Adrenal gland (tissue), 19 donors: ENCODE results near the gene CDCA3. TPM values are rescaled to one million over a fixed set of nuclear protein-coding genes. Genes with fewer than 3 reads are reported as not detected.
A peak's percentile ranks its signal among the peaks of the same experiment; 100 is the strongest.

Experiments used
- DNase-seq, 7 donors: peaks; one replicate each; pipeline ENCODE4 v3.0.0-alpha.2; 2019 to 2020
- H3K27ac ChIP-seq, 5 donors: fragments of 200-600 bp; sonication (generic) in 4 of 5; 1 replicate in 3 of 5; 2 replicates in 2 of 5; pipeline versions ENCODE4 v1.5.1 to v1.8.0; 2016 to 2020; ENCODE audit warnings: mild to moderate bottlenecking in 1 of 5
- H3K27me3 ChIP-seq: fragments of 200-600 bp; 2 replicates; pipeline ENCODE4 v1.8.0; 2021
- H3K36me3 ChIP-seq, 2 donors: fragments of 200-600 bp; replicated peaks in 1 of 2; 1 replicate in 1 of 2; 2 replicates in 1 of 2; pipeline versions ENCODE4 v1.5.1 to v1.8.0; 2018 to 2022
- H3K4me1 ChIP-seq, 2 donors: fragments of 200-600 bp; replicated peaks in 1 of 2; 1 replicate in 1 of 2; 2 replicates in 1 of 2; pipeline versions ENCODE4 v1.5.1 to v1.8.0; 2018 to 2021
- H3K4me3 ChIP-seq, 4 donors: fragments of 200-600 bp; sonication (generic) in 3 of 4; one replicate each; pipeline ENCODE4 v1.5.1; 2016 to 2018
- H3K9me3 ChIP-seq, 3 donors: fragments of 200-600 bp; sonication (generic) in 1 of 3; replicated peaks in 1 of 3; 1 replicate in 2 of 3; 2 replicates in 1 of 3; pipeline versions ENCODE4 v1.5.1 to v1.8.0; 2016 to 2021
- POLR2A ChIP-seq, 2 donors: fragments of 450-650 bp; IDR thresholded peaks; one replicate each; pipeline ENCODE4 v1.6.1; 2017; ENCODE audit warnings: antibody characterized with exemption in 2 of 2, mild to moderate bottlenecking in 2 of 2, moderate library complexity in 1 of 2
- WGBS, 4 donors: extraction: QIAGEN DNeasy Blood & Tissue Kit in 2 of 4; methylation state at CpG; one replicate each; pipeline versions ENCODE4 v1.1.5 to v1.1.7; 2013 to 2017; 5-methylcytosine and 5-hydroxymethylcytosine counted together
- intact Hi-C, 2 donors: fragments of 100-400 bp; cut with DNase I; formaldehyde crosslinking; loops; one replicate each; pipeline versions ENCODE4 v1.14.1 to v1.15.0; 2022 to 2023
- long read RNA-seq, 10 donors: library from polyadenylated mRNA in 3 of 10; unstranded in 2 of 10; stranded (forward) in 1 of 10; transcript quantifications; one replicate each; pipeline ENCODE4 v2.0.0 and lab custom pipeline, GENCODE V29; 2021 to 2026
- polyA plus RNA-seq, 3 donors: library from polyadenylated mRNA; stranded (reverse); fragments of 200-250 nt in 2 of 3; fragments of 350-450 nt in 1 of 3; fragmentation: Illumina TruSeq in 1 of 3; extraction: RNeasy Lipid Tissue Mini Kit (QIAGEN cat#74804) in 1 of 3; gene quantifications; one replicate each; pipeline ENCODE4 v1.2.3, GENCODE V29; 2013 to 2014
- total RNA-seq, 9 donors: library from RNA; depleted of rRNA in 4 of 9; stranded (reverse); fragments of >200 nt in 4 of 9; fragments of 120-200 nt in 1 of 9; fragmentation: NEBNext Ultra II Directional in 1 of 9; extraction: Animal tissue kit (Norgen Biotek cat#: 25700) in 1 of 9; gene quantifications; one replicate each; pipeline versions ENCODE4 v1.1.0 to v1.2.4, GENCODE V29; 2013 to 2023
- TF ChIP-seq, protein P1 (sequence below), 6 experiments: fragments of 450-650 bp in 4 of 6; fragments of 200-600 bp in 2 of 6; sonication (generic) in 1 of 6; IDR thresholded peaks; 1 replicate in 5 of 6; 2 replicates in 1 of 6; pipeline versions ENCODE4 v1.5.1 to v1.8.0; 2016 to 2021; ENCODE audit warnings: antibody characterized with exemption in 6 of 6, mild to moderate bottlenecking in 2 of 6, moderate library complexity in 1 of 6
- donor health status: healthy with polysubstance abuse.
- donor health status: Bipolar disorder and iron deficiency.
- donor health status: DM: yes; HTN: yes; CAD: no.
- donor health status: DM: no; HTN: no; CAD: no.
- donor health status: DM: no; HTN: no; CAD: no.
- donor health status: DM: yes; HTN: yes; CAD: no.

Gene CDCA3
- total RNA-seq (10 to 100 TPM in 1 of 9 donors, 1 to 10 TPM in 7, not detected in 1; 2.6 to 17.7 (median 3.4) TPM), polyA plus RNA-seq (1 to 10 TPM; 3.5 to 5.5 (median 5.3) TPM)
- long read RNA-seq, donor 1, partial matches to known transcripts, result 0 of 6 reads
- long read RNA-seq, donor 1, other reads (novel, unspliced or antisense), result 0 of 6 reads
- long read RNA-seq, donor 2, partial matches to known transcripts, result 570 of 583 reads
- long read RNA-seq, donor 2, other reads (novel, unspliced or antisense), result 13 of 583 reads
- long read RNA-seq, donor 3, partial matches to known transcripts, result 0 of 2 reads
- long read RNA-seq, donor 3, other reads (novel, unspliced or antisense), result 0 of 2 reads
- long read RNA-seq, donor 4, result 0 reads
- long read RNA-seq, donor 5, partial matches to known transcripts, result 0 of 2 reads
- long read RNA-seq, donor 5, other reads (novel, unspliced or antisense), result 1 of 2 reads
- long read RNA-seq, donor 6, partial matches to known transcripts, result 1 of 3 reads
- long read RNA-seq, donor 6, other reads (novel, unspliced or antisense), result 1 of 3 reads
- long read RNA-seq, donor 7, partial matches to known transcripts, result 0 of 2 reads
- long read RNA-seq, donor 7, other reads (novel, unspliced or antisense), result 0 of 2 reads
- long read RNA-seq, donor 8, transcript CDCA3-207 (6 exons, 1,943 nt), result major isoform, 5 of 9 reads
- long read RNA-seq, donor 8, partial matches to known transcripts, result 0 of 9 reads
- long read RNA-seq, donor 8, other reads (novel, unspliced or antisense), result 0 of 9 reads
- long read RNA-seq, donor 9, partial matches to known transcripts, result 0 of 3 reads
- long read RNA-seq, donor 9, other reads (novel, unspliced or antisense), result 0 of 3 reads
- long read RNA-seq, donor 10, transcript CDCA3-207 (6 exons, 1,943 nt), result major isoform, 5 of 619 reads
- long read RNA-seq, donor 10, partial matches to known transcripts, result 291 of 619 reads
- long read RNA-seq, donor 10, other reads (novel, unspliced or antisense), result 322 of 619 reads

DNA sequence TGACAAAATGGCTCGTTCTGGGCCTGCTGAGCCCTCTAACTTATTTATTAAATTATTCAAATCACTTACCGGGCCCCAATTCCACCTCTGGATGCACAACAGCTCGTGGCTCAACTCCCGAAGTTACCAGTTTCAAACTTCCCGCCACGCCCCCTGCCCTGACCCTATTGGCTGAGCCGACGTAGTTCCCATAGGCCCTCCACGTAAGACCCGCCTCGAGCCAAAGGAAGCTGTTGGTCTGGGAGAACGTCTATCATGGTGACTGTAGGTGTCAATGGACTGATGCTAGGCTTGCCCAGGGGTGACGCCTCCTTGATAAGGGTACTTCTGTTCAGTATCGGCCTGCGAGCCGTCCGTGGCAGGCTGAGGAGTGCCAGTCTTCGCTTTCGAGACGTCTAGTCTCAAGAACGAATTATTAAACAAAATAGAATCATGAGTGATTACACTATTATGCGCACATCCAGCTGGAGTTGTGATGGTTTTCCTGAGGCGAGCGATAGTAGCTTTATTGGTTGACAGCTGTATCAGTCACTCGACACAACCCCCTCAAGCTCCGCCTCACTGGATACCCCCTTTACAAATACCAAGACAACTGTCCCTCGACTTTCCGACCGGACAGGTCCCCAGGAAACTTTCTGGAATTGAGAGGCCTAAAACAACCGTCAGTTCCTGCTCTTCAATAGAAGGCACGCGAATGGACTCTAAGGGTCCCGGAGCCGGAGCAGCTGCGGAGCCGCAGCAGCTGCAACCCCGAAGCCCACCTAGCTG is at the start of gene CDCA3:
Gene CDCA3 (minus strand): TSS at position 134 of the 768 bp plus-strand sequence. CDS start 334 bp downstream, outside the sequence.
- WGBS, 4 donors, result 0 to 1% (median 1%) methylated on average over 31 to 37 of the region's 37 CpGs
- H3K4me1 ChIP-seq, result peaks cover 13 to 24% of the 10 kb centered on the region in 2 donors
- no peaks in the 10 kb centered on the region for H3K27me3 ChIP-seq
- no peaks in the 10 kb centered on the region for H3K9me3 ChIP-seq
- peaks cover 0 to 13% of the 10 kb centered on the region in 2 donors for H3K36me3 ChIP-seq
- H3K4me3 ChIP-seq, result peak within 1 kb of the TSS in 3 of 4 donors; percentile 57 to 67 (median 63)
- intact Hi-C loops, result no loop called here
- DNase-seq, result peak; percentile 96 to 99 (median 98)
- H3K27ac ChIP-seq, result peak within 1 kb of the TSS; percentile 84 to 98 (median 95)
- TF ChIP-seq, protein P1, sequence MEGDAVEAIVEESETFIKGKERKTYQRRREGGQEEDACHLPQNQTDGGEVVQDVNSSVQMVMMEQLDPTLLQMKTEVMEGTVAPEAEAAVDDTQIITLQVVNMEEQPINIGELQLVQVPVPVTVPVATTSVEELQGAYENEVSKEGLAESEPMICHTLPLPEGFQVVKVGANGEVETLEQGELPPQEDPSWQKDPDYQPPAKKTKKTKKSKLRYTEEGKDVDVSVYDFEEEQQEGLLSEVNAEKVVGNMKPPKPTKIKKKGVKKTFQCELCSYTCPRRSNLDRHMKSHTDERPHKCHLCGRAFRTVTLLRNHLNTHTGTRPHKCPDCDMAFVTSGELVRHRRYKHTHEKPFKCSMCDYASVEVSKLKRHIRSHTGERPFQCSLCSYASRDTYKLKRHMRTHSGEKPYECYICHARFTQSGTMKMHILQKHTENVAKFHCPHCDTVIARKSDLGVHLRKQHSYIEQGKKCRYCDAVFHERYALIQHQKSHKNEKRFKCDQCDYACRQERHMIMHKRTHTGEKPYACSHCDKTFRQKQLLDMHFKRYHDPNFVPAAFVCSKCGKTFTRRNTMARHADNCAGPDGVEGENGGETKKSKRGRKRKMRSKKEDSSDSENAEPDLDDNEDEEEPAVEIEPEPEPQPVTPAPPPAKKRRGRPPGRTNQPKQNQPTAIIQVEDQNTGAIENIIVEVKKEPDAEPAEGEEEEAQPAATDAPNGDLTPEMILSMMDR (IDR thresholded peaks at IDR 0.05), result peak in 1 of 6 experiments; percentile 21
- TF ChIP-seq POLR2A (IDR thresholded peaks at IDR 0.05), result peak; percentile 88 to 94

DNA sequence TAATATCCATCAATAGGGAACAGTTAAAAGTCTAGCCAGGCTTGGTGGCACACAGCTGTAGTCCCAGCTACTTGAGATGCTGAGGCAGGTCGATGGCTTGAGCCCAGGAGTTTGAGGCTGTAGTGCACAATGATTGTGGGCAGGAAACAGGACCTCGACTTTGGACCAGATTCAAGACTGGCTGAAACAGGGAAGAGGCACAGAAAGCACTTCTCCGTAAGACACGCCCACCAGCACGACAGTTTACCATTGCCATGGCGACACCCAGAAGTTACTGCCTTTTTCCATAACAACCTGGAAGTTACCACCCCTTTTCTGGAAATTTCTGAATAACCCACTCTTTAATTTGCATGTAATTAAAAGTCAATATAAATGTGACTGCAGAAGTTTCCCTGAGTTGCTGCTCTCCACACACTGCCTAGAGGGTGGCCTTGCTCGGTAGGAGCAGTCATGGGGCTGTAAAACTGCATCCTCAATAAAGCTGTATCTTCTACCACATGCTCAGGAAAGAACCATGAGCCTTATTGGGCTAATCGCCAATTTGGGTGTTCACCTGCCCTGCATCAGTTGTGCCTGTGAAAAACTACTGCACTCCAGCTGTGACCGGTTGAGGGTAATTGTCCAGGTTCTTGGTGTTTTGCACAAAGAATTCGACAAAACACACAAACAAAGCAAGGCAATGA is 48.9 kb upstream of the CDCA3 start:
- H3K4me1 ChIP-seq, result peaks cover 2 to 7% of the 10 kb centered on the region in 2 donors
- H3K4me3 ChIP-seq, result no peak overlapping the region
- no peaks in the 10 kb centered on the region for H3K36me3 ChIP-seq
- WGBS, 4 donors, result 55 to 69% (median 60%) methylated on average over 9 to 10 of the region's 10 CpGs
- peak in 6 of 7 donors; percentile 44 to 77 (median 64) for DNase-seq
- intact Hi-C loops, result no loop called here
- H3K9me3 ChIP-seq, result no peaks in the 10 kb centered on the region
- no peaks in the 10 kb centered on the region for H3K27me3 ChIP-seq
- TF ChIP-seq, protein P1 (IDR thresholded peaks at IDR 0.05), result no peak
- TF ChIP-seq POLR2A (IDR thresholded peaks at IDR 0.05), result no peak
- H3K27ac ChIP-seq, result no peak overlapping the region

DNA sequence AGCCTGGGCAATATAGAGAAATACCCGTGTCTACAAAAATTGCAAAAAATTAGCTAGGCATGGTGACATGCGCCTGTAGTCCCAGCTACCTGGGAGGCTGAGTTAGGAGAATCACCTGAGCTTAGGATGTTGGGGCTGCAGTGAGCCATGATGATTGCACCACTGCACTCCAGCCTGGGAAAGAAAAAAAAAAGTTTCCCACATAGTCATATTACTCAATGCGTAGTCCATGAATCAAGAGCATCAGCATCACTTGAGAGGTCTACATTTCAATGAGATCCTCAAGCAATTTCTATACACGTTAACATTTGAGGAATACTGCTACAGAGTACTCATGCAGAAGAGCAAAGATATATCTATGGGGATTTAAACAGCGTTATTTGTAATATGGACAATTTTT is 48.3 kb upstream of the CDCA3 start:
- no peak overlapping the region for H3K4me3 ChIP-seq
- H3K27ac ChIP-seq, result no peak overlapping the region
- DNase-seq, result no peak
- H3K9me3 ChIP-seq, result no peaks in the 10 kb centered on the region
- H3K36me3 ChIP-seq, result no peaks in the 10 kb centered on the region
- H3K27me3 ChIP-seq, result no peaks in the 10 kb centered on the region
- H3K4me1 ChIP-seq, result peaks cover 0 to 5% of the 10 kb centered on the region in 2 donors
- TF ChIP-seq POLR2A (IDR thresholded peaks at IDR 0.05), result no peak
- TF ChIP-seq, protein P1 (IDR thresholded peaks at IDR 0.05), result no peak
- intact Hi-C loops, result no loop called here
- 75 to 89% (median 79%) methylated on average over 4 to 5 of the region's 5 CpGs for WGBS, 4 donors
